ENCODE data around the gene ZNF324. TPM values are rescaled to one million over a fixed set of nuclear protein-coding genes. Genes with fewer than 3 reads are reported as not detected.
A peak's percentile ranks its signal among the peaks of the same experiment; 100 is the strongest.

The ZNF324 gene
- total and polyA plus RNA-seq, 9 of the 15 experiments (the other 6 are each of a cell fraction or from before 2014, with no cell fraction given), result 0.92 to 16.4 (median 5.3) TPM

DNA sequence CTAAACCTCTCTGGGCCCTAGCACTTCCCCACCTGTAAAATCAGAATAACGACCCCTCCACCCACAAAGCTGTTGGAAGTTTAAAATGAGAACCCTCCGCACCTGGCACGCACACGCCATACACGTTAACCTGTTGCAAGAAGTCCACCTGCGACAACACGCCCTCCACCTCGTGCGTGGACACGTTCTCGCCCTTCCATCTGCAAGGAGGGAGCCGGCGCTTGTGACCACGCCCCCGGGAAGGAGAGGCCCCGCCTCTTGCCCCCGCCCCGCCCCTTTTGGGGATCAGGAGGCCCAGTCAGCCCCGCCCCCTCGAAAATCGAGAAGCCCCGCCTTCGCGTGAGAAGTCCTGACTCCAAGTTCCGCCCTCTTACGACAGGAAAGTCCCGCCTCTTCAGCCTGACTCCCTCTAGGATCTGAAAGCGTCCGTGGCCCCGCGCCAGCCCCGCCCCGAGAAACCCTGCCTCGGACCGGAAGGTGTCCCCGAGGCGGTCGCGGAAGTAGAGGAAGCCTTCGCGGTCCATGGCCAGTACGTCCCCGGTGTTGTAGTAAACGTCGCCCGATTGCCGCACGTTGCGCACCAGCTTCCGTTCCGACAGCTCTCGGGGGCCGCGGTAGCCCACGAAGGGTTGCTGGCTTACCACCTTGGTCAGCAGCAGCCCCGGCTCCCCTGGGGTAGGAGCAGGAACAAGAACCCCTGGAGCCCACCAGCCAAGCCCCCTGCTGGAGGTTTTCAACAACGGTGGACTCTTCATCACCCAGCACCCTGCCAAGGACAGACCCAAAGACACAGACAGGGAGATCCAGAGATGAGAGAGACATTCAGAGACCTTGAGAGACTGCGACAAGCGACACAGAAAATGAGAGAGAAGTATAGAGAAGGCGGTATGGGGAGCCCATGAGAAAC, 32.4 kb downstream of the ZNF324 start (continued):
- no peak for TF ChIP-seq FUS (optimal IDR thresholded peaks at IDR 0.05; ENCODE audit: low read depth, low read length)
- no peak for TF ChIP-seq IRF2 (CRISPR knock-in tag; IDR thresholded peaks at IDR 0.05)
- TF ChIP-seq ZNF384 (IDR thresholded peaks at IDR 0.05; ENCODE audit: low read depth, low read length), result 0 out of 2 replicates have a peak, but pooled peaks have one; percentile 58
- TF ChIP-seq GABPB1 (CRISPR knock-in tag; IDR thresholded peaks at IDR 0.05), result peak; percentile 99
- no peak for TF ChIP-seq GTF3C2 (IDR thresholded peaks at IDR 0.05; ENCODE audit: borderline replicate concordance, extremely low read depth, insufficient read length)
- TF ChIP-seq CCAR2 (IDR thresholded peaks at IDR 0.05; ENCODE audit: low read depth, low read length), result no peak
- peak; percentile 82; the same call in 1 of the 2 replicates for TF ChIP-seq TARDBP (IDR thresholded peaks at IDR 0.05)
- TF ChIP-seq, protein P1, sequence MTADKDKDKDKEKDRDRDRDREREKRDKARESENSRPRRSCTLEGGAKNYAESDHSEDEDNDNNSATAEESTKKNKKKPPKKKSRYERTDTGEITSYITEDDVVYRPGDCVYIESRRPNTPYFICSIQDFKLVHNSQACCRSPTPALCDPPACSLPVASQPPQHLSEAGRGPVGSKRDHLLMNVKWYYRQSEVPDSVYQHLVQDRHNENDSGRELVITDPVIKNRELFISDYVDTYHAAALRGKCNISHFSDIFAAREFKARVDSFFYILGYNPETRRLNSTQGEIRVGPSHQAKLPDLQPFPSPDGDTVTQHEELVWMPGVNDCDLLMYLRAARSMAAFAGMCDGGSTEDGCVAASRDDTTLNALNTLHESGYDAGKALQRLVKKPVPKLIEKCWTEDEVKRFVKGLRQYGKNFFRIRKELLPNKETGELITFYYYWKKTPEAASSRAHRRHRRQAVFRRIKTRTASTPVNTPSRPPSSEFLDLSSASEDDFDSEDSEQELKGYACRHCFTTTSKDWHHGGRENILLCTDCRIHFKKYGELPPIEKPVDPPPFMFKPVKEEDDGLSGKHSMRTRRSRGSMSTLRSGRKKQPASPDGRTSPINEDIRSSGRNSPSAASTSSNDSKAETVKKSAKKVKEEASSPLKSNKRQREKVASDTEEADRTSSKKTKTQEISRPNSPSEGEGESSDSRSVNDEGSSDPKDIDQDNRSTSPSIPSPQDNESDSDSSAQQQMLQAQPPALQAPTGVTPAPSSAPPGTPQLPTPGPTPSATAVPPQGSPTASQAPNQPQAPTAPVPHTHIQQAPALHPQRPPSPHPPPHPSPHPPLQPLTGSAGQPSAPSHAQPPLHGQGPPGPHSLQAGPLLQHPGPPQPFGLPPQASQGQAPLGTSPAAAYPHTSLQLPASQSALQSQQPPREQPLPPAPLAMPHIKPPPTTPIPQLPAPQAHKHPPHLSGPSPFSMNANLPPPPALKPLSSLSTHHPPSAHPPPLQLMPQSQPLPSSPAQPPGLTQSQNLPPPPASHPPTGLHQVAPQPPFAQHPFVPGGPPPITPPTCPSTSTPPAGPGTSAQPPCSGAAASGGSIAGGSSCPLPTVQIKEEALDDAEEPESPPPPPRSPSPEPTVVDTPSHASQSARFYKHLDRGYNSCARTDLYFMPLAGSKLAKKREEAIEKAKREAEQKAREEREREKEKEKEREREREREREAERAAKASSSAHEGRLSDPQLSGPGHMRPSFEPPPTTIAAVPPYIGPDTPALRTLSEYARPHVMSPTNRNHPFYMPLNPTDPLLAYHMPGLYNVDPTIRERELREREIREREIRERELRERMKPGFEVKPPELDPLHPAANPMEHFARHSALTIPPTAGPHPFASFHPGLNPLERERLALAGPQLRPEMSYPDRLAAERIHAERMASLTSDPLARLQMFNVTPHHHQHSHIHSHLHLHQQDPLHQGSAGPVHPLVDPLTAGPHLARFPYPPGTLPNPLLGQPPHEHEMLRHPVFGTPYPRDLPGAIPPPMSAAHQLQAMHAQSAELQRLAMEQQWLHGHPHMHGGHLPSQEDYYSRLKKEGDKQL (CRISPR knock-in tag; IDR thresholded peaks at IDR 0.05; ENCODE audit: borderline replicate concordance), result no peak
- TF ChIP-seq SRSF3 (IDR thresholded peaks at IDR 0.05; ENCODE audit: insufficient read depth, low read length), result no peak
- TF ChIP-seq ZNF766 (CRISPR knock-in tag; conservative IDR thresholded peaks at IDR 0.05), result no peak
- TF ChIP-seq E2F8 (IDR thresholded peaks at IDR 0.05; ENCODE audit: low read depth, partially characterized antibody), result peak; percentile 92
- TF ChIP-seq ELF1 (tag; IDR thresholded peaks at IDR 0.05), result peak; percentile 91
- TF ChIP-seq IFI16 (CRISPR knock-in tag; IDR thresholded peaks at IDR 0.05), result no peak

Measured in K562 (cell line).